NCI-H1092 (cell line): ENCODE results near the gene SFXN2.
"Not testable (repeated sequence)": the region's sequence is repeated elsewhere in the genome, so short reads cannot be mapped to it uniquely, and the experiment has no call there.

Source experiments
- DNase-seq: peaks from one replicate; lab custom pipeline; 2025; lab: John Stamatoyannopoulos, UW

Gene SFXN2

DNA sequence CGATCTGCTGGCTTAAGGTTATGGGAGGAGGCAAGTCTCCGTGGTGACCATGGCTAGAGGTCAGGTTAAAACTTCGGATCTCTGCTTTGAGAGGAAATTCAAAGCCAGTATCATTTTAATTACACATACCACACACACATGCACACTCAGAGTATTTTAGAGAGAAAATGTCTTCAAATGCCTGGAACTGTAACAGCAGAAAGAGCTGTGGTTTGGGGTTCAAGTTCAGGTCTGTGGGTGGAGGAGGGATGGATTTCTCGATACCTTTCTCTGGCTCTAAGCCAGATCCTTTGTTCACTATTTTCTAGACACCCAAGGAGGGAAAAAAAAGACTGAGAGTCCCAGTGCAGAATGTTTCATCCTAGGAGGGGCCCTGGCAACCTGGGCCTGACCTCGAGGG lies 32.7 kb upstream of the SFXN2 start:
- no peak for DNase-seq

GRCh38 chr10:102682416-102682815 lies 32.0 kb upstream of the SFXN2 start:
- no peak for DNase-seq

DNA sequence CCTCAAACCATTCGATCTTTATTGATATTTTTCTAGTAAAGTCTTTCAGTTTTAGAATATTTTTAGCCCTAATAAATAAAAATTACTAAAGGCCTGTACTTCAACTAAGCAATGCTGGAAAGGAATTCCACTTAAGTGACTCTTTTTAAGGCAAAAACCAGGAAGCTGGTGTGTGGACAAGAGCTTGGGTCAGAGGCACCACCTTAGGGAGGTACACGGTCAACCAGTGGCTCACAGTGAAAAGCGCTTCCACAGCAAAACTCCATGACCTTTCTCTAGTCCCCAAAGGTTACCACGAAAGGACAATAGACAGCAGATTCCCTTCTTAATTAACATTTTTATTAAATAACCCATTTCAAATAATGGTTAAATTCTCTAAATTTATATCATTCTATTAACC lies 31.5 kb upstream of the SFXN2 start:
- no peak for DNase-seq

DNA sequence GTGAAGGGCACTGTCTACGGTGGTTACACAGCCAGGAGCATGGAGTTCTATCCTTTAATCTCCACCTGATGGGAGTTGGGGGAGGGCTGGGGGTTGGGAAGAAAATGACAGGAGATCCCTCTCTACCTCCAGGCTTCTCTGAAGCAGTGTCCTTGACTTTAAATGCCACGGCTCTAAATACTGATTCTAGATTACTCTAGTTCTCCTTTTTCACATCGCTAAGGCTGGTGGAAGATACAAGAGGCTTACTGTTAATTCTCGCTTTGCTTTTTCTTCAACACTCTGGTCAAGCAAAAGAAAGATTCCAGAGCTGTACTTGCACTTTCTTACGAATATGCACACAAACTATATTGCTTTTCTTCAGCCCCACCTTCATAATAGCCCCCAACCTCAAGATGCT lies 30.7 kb upstream of the SFXN2 start:
- DNase-seq = no peak

GRCh38 chr10:102691285-102692066 lies 23.0 kb upstream of the SFXN2 start:
- no peak for DNase-seq

- DNase-seq = not testable (repeated sequence)
Measured at GRCh38 chr10:102695401-102695800, 19.0 kb upstream of the SFXN2 start.

DNA sequence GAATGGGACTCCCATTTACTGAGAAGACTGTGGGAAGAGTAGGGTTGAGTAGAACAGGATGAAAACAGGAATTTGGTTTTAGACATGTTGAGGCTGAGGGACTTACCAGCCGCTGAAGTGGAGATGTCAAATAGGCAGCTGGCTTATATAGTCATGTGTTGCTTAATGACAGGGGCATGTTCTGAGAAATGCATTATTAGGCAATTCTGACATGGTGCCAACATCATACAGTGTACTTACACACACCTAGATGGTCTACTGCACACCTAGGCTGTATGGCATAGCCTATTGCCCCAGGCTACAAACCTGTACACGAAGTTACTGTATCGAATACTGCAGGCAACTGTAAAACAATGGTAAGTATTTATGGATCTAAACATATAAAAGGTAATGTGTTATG lies 17.7 kb upstream of the SFXN2 start:
- DNase-seq = no peak

DNA sequence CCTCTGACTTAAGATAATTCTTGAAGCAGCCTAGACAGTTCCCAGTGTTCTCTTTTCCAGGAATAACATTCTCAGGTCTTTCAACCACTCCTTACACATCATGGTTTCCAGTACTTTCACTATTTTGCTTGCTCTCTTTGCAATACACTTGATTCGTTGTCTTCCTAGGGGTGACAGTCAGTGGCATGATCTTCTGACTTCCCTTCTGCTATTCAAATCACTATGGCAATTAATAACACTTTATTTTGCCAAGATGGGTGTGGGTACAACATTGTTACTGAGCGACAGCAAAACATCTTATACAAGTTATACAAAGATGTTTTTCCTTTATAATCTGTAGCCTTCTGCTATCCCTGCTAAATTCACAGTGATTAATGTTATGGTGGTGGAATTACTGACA lies 15.5 kb upstream of the SFXN2 start:
- no peak for DNase-seq

GRCh38 chr10:102701272-102701671 lies 13.2 kb upstream of the SFXN2 start:
- DNase-seq = no peak

- no peak for DNase-seq
Measured at GRCh38 chr10:102701796-102702195, 12.6 kb upstream of the SFXN2 start.

- no peak for DNase-seq
Measured at GRCh38 chr10:102702742-102703141, 11.7 kb upstream of the SFXN2 start.

GRCh38 chr10:102704915-102705314 lies 9.5 kb upstream of the SFXN2 start:
- no peak for DNase-seq

GRCh38 chr10:102705531-102705930 lies 8.9 kb upstream of the SFXN2 start:
- DNase-seq = no peak

DNA sequence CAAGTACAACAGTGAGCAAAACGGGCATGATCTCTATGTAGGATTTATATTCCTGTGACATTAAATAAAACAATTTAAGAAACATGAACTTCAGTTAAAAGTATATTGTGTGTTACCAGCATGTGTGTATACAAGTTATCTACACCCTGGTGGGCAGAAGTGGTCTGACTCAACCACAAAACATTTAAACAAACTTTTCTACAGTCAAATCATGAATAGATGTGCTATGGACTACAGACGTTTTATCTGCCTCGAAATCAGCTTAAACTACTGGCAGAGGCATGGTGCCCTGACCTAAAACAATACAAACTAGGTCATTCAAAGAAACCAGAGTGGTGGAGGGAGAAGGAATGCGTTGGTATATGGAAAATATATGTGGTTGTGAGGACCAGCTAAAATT lies 3.8 kb upstream of the SFXN2 start:
- DNase-seq = no peak

DNA sequence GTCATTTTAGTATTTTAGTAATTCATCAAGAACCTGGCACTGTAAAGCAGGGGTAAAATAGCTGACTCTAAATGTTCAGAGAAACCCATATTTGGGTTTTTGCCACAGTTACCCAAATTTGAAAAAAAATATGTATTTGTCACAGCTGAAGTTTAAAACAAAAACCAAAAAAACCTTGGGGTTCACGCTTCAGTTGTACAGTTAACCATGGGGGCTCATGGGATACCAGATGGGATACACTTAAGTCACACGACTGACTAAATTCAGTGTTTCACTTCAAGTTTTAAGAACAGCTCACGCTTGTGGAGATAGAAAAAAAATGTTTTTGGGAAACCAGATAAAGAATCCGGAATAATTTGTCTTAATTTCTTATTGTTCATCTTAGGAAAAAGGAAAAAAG lies 2.3 kb upstream of the SFXN2 start:
- no peak for DNase-seq

DNA sequence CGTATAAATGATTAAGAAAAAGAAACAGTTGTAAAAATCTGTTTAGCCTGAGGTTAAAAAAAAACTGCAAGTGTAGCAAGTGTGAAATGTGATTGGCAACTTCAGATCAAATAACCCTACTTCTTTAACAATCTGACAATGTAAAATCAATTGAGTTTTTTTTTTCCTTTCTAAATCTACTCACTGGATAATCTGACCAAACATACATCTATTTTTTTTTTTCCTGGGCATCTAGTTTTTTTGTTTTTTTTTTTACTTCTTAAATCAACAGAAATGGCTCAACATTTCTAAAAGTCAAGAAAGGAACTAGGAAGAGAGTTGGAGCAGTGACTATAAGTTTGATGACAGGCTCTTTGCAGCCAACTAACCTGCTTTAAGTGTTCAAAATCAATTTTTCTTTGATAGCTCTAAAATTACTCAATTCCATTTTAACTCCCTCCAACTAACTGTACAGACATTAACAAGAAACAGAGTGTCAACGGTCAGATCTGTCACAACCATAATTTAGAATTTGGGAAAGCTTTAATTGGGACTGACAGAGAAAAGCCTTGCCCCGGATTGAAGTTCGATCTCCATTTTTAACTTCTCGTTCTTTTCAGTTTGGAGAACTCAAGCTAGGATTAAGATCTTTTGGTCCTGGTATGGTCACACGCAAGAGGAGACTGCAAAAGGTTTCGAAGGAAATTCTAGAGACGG lies 1.4 kb upstream of the SFXN2 start:
- DNase-seq = no peak

GRCh38 chr10:102713539-102713813 lies 960 bp upstream of the SFXN2 start:
- no peak for DNase-seq

DNA sequence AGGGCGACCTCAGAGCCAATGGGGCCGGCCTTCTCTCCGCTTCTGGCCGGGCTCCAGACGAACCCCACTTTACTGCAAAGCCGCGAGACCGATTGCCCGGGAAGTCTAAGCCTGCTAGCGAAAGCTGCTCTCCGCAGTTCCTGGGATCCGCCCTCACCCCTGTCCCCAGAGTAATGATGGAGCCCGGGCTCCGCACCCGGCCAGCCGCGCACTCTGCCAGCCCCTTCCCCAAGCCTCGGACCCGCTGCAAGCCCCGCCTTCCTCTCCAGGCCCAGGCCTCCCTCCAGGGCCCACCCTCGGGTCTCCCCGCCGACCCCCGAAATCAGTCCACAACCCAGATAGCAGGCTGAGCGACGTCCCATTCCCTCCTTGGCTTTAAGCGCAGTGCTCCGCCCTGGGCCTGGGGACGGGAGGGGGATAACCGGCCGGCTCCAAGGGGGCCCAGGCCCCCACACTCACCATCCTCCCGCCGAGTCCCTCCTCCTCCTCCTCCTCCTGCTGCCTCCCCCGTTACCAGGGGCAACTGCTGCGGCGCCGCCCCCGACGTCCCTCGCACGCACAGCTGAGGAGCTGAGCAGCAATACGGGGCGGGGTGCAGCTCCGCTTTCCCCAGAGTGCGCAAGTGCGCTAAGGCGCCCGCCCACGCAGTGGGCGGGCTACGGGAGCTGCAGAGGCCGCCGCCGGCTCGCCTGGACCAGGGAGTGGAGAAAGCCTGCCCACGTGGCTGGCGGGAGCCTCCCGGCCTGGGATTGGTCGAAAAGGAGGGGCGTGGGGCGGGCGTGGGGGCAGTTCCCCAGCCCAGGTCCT lies 419 bp upstream of the SFXN2 start, which contains the start of gene ARL3:
Gene ARL3, minus strand, starts transcription at position 584 of the 807 bp plus-strand sequence. Its CDS starts 122 bp downstream, at position 462.
- peak; percentile 94 for DNase-seq

- no peak for DNase-seq
Measured at GRCh38 chr10:102715880-102716279, 1.4 kb downstream of the SFXN2 start.

DNA sequence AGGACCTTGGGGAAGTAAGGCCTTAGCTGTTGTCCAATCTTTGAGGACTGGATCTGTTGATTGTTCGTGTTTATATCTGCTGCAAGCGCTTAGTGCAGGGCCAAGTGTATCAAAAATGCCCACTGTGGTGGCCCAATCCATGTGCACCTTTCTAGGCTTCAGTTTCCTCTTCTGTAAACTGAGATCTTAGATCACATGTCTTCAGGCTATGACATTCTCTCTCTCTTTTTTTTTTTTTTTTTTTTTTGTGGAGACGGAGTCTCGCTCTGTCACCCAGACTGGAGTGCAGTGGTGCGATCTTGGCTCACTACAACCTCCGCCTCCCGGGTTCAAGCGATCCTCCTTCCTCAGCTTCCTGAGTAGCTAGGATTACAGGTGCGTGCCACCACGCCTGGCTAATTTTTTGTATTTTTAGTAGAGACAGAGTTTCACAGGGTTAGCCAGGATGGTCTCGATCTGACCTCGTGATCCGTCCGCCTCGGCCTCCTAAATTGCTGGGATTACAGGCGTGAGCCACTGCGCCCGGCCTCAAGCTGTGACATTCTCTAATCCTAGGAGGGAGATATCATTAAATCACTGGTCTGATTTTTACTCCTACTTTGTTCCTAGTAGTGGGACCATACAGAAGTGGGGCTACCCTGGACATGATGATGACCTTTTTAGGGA lies 2.6 kb downstream of the SFXN2 start:
- not testable (repeated sequence) for DNase-seq

DNA sequence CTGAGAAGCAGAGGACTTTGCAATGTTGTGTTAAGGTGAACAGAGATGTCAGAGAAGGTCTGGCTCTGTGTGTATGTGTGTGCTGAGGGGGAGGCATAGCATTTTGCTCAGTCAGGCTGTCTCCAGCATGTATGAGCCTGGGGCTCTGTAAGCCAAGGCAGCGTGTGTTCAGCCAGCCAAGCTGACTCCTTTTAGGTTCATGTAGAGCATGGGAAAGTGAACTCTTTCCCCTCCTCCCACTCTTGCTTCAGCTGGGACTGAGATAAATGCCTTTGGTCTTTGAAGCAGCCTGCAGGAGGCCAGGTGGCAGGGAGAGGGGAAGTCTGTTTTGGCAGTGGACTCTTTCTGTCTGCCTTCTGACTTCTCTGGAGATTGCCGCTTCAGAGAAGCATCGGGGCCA lies 3.8 kb downstream of the SFXN2 start:
- no peak for DNase-seq

GRCh38 chr10:102720337-102720736 lies 5.9 kb downstream of the SFXN2 start:
- DNase-seq = no peak
